Immature natural killer cell (primary cell): ENCODE measurements around the gene FGF19. TPM values are rescaled to one million over a fixed set of nuclear protein-coding genes. Genes with fewer than 3 reads are reported as not detected.

ENCODE experiments used
- DNase-seq, 3 donors: peaks; one replicate each; pipeline ENCODE4 v3.0.0; 2022; ENCODE audit warnings: mixed read lengths in 1 of 3
- H3K27ac Mint-ChIP-seq, 6 donors: one replicate each; pipeline ENCODE4 v1.8.0; 2020; ENCODE audit warnings: mixed read lengths in 6 of 6, mild to moderate bottlenecking in 5 of 6, inconsistent platforms in 4 of 6, moderate library complexity in 3 of 6
- H3K27me3 Mint-ChIP-seq, 3 donors: one replicate each; pipeline ENCODE4 v1.8.0; 2020 to 2021; ENCODE audit warnings: low read depth in 3 of 3, mild to moderate bottlenecking in 3 of 3, mixed read lengths in 3 of 3, moderate library complexity in 3 of 3, inconsistent platforms in 1 of 3
- H3K36me3 Mint-ChIP-seq, 3 donors: one replicate each; pipeline ENCODE4 v1.8.0; 2020; ENCODE audit warnings: mixed read lengths in 3 of 3, inconsistent platforms in 2 of 3, mild to moderate bottlenecking in 2 of 3
- H3K4me1 Mint-ChIP-seq, 2 donors: one replicate each; pipeline ENCODE4 v1.8.0; 2020; ENCODE audit warnings: inconsistent platforms in 2 of 2, mild to moderate bottlenecking in 2 of 2, mixed read lengths in 2 of 2, moderate library complexity in 1 of 2
- H3K4me3 Mint-ChIP-seq, 5 donors: one replicate each; pipeline ENCODE4 v1.8.0; 2020; ENCODE audit warnings: mild to moderate bottlenecking in 5 of 5, mixed read lengths in 5 of 5, inconsistent platforms in 3 of 5, moderate library complexity in 3 of 5
- H3K9me3 Mint-ChIP-seq, 6 donors: one replicate each; pipeline ENCODE4 v1.8.0; 2020; ENCODE audit warnings: mild to moderate bottlenecking in 6 of 6, mixed read lengths in 6 of 6, inconsistent platforms in 4 of 6, moderate library complexity in 3 of 6
- polyA plus RNA-seq, 3 donors: library from polyadenylated mRNA; unstranded; fragments of 300-500 nt; fragmentation: Illumina TruSeq; gene quantifications; one replicate each; pipeline ENCODE4 v1.2.3, GENCODE V29; 2021

The FGF19 gene
- polyA plus RNA-seq, 3 donors from 2014 or later = not detected

DNA sequence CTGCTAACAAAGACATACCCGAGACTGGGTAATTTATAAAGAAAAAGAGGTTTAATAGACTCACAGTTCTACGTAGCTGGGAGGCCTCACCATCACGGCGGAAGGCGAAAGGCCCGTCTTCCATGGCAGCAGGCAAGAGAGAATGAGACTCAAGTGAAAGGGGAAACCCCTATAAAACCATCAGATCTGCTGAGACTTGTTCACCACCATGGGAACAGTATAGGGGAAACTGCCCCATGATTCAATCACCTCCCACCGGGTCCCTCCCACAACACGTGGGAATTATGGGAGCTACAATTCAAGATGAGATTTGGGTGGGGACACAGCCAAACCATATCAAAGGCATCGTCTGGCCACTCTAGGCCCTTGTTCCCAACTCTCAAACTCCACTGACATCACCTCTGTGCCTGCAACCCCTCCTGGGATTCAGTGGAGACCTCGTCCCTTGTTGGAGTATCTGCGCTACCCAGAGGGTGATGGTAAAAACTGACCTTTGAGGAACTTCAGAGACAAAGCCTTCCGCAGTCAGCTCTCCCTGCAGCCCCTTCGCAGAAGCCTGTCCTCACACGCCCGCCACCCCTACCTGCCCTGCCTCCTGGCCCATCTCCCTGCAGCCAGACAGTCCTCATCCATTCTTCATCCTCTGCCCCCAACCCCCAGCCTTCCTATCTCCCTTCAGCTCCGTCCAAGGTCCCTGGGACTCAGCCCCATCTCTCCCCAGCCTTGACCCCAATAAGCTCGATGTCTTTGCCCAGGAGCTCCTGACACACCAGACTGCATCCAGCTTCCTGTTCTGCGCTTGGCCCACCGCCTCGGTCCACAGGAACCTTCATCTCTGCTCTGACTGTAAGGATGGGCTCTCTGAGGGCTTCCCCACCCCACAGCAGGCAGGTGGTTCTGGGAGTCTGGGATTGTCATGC lies 47.0 kb downstream of the FGF19 start:
- Mint-ChIP-seq H3K4me1 (no peaks in the 10 kb centered on the region), H3K27ac (no peak overlapping the region), H3K4me3 (no peak overlapping the region), H3K36me3 (peaks cover 0 to 3% (median 0%) of the 10 kb centered on the region in 3 donors), H3K9me3 (no peaks in the 10 kb centered on the region), H3K27me3 (peaks cover 0 to 3% (median 0%) of the 10 kb centered on the region in 3 donors)
- DNase-seq = no peak

DNA sequence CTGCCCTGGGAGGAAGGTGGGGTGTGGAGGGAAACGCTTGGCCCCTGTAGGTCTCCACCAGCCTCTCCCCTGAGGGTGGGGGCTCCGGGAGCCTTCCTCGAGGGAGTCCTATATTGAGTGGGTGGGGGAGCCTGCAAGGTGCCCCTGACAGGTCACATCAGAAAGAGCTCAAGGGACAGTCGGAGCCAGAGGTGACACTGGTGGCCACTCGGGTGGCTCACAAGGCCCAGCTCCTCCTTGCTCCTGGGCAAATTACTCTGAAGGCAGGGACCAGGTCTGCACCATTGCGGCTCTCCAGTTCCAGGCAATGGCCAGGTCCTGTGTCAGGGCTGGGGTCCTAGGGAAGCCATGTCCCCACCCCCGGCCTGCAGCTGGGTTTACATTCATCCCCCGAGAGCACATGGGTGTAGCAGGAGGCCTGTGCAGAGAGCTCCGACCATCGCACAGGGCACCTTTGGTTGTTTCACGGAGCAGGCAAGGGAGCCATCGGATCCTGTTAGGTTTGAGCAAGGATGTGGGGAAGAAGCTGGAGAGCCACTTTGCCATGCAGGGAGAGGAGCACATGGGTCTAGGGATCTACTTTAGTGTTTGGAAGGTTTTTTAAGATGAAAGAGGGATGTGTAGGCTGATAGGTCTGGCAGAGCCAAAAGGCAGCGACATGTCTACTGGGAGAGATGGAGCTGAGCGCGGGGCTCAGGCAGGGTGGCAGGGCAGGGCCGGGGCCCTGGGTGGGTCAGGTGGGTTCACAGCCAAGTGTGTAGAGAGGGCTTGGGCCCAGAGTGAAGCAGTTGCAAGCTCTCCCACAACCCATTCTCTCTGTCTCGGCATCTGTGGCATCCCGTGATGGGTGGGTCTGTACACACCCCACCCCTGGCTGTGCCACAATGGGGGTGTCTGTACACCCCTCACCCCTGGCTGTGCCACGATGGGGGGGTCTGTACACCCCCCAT lies 48.1 kb downstream of the FGF19 start:
- no peak for DNase-seq

DNA sequence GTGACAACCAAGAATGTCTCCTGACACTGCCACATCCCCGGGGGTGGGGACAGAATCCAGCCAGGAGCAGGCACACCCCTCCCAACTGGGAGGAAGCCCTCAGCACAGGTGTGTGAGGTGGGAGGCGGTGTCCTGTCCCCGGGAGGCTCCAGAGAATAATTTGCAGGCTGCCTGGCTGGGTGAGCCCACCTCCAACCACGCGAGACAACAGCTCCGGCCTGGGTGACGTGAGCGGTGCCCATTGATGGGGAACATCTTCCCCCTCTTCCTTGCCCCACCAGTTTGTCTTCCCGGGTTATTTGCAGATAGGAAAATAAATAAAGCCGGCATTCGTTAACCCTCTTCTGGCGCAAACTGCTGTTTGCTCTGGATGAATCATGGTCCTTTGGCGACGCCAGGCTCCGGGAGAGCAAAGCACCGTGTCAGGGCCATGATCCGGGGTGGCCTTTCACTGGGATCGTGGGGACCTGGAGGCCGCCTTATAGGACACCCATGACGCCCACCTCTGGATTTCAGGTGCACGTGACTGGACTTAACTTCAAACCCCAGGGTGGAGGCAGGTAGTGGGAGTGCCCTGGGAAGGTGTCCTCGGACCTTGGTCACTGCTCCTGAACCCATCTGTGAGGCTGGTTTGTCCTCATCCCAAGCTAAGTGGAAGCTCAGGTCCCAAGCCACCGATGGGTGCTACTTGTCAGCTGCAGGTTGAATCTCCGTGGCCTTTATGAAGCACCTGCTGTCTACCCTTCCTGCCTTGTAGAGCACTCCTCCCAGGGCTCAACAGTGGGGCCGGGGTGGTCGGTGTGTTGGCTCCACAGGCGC lies 49.0 kb downstream of the FGF19 start:
- no peaks in the 10 kb centered on the region for H3K9me3 Mint-ChIP-seq
- no peak overlapping the region for H3K27ac Mint-ChIP-seq

More for the DNA sequence above, 48.1 kb downstream of the FGF19 start:
- Mint-ChIP-seq H3K4me1 (no peaks in the 10 kb centered on the region), H3K27ac (no peak overlapping the region), H3K36me3 (peaks cover 0 to 3% (median 0%) of the 10 kb centered on the region in 3 donors), H3K4me3 (no peak overlapping the region), H3K9me3 (no peaks in the 10 kb centered on the region), H3K27me3 (peaks cover 0 to 3% (median 0%) of the 10 kb centered on the region in 3 donors)

DNA sequence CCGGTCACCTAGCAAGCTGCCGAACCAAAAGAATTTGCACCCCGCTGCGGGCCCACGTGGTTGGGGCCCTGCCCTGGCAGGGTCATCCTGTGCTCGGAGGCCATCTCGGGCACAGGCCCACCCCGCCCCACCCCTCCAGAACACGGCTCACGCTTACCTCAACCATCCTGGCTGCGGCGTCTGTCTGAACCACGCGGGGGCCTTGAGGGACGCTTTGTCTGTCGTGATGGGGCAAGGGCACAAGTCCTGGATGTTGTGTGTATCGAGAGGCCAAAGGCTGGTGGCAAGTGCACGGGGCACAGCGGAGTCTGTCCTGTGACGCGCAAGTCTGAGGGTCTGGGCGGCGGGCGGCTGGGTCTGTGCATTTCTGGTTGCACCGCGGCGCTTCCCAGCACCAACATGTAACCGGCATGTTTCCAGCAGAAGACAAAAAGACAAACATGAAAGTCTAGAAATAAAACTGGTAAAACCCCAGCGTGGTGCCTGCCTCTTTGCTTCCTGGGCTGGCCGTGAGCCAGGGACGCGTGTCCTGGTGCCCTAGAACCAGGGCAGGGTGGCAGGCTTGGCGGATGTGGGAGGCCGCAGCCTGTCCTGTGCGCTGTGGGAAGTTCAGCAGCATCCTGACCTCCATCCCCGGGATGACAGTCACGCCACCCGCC lies 49.7 kb downstream of the FGF19 start:
- Mint-ChIP-seq H3K27ac (no peak overlapping the region), H3K4me3 (no peak overlapping the region), H3K4me1 (no peaks in the 10 kb centered on the region), H3K9me3 (no peaks in the 10 kb centered on the region), H3K36me3 (peaks cover 0 to 3% (median 0%) of the 10 kb centered on the region in 3 donors), H3K27me3 (peaks cover 0 to 3% (median 0%) of the 10 kb centered on the region in 3 donors)
- DNase-seq = no peak

More for the DNA sequence above, 49.0 kb downstream of the FGF19 start:
- Mint-ChIP-seq H3K4me3 (no peak overlapping the region), H3K36me3 (peaks cover 0 to 3% (median 0%) of the 10 kb centered on the region in 3 donors), H3K4me1 (no peaks in the 10 kb centered on the region), H3K27me3 (peaks cover 0 to 3% (median 0%) of the 10 kb centered on the region in 3 donors)
- DNase-seq = no peak

DNA sequence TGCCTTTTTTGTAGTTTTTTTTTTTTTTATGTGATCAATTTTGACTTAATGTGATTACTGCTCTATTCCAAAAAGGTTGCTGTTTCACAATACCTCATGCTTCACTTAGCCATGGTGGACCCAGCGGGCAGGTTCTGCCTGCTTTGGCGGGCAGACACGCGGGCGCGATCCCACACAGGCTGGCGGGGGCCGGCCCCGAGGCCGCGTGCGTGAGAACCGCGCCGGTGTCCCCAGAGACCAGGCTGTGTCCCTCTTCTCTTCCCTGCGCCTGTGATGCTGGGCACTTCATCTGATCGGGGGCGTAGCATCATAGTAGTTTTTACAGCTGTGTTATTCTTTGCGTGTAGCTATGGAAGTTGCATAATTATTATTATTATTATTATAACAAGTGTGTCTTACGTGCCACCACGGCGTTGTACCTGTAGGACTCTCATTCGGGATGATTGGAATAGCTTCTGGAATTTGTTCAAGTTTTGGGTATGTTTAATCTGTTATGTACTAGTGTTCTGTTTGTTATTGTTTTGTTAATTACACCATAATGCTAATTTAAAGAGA lies 50.3 kb downstream of the FGF19 start:
- Mint-ChIP-seq H3K9me3 (no peaks in the 10 kb centered on the region), H3K27ac (no peak overlapping the region), H3K4me3 (no peak overlapping the region), H3K4me1 (no peaks in the 10 kb centered on the region), H3K36me3 (peaks cover 0 to 3% (median 0%) of the 10 kb centered on the region in 3 donors), H3K27me3 (peaks cover 0 to 3% (median 0%) of the 10 kb centered on the region in 3 donors)
- DNase-seq = no peak

DNA sequence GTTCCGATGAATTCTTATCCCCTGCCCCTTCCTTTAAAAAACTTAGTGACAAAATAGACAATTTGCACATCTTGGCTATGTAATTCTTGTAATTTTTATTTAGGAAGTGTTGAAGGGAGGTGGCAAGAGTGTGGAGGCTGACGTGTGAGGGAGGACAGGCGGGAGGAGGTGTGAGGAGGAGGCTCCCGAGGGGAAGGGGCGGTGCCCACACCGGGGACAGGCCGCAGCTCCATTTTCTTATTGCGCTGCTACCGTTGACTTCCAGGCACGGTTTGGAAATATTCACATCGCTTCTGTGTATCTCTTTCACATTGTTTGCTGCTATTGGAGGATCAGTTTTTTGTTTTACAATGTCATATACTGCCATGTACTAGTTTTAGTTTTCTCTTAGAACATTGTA lies 50.8 kb downstream of the FGF19 start:
- no peak overlapping the region for H3K4me3 Mint-ChIP-seq
- no peaks in the 10 kb centered on the region for H3K4me1 Mint-ChIP-seq
- no peak for DNase-seq

DNA sequence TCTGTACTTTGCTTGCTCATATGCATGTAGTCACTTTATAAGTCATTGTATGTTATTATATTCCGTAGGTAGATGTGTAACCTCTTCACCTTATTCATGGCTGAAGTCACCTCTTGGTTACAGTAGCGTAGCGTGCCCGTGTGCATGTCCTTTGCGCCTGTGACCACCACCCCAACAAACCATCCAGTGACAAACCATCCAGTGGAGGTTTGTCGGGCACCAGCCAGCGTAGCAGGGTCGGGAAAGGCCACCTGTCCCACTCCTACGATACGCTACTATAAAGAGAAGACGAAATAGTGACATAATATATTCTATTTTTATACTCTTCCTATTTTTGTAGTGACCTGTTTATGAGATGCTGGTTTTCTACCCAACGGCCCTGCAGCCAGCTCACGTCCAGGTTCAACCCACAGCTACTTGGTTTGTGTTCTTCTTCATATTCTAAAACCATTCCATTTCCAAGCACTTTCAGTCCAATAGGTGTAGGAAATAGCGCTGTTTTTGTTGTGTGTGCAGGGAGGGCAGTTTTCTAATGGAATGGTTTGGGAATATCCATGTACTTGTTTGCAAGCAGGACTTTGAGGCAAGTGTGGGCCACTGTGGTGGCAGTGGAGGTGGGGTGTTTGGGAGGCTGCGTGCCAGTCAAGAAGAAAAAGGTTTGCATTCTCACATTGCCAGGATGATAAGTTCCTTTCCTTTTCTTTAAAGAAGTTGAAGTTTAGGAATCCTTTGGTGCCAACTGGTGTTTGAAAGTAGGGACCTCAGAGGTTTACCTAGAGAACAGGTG lies 51.8 kb downstream of the FGF19 start:
- H3K36me3 Mint-ChIP-seq = peaks cover 0 to 3% (median 0%) of the 10 kb centered on the region in 3 donors
- H3K4me3 Mint-ChIP-seq = no peak overlapping the region
- H3K27me3 Mint-ChIP-seq = peaks cover 0 to 3% (median 2%) of the 10 kb centered on the region in 3 donors
- H3K27ac Mint-ChIP-seq = no peak overlapping the region
- H3K4me1 Mint-ChIP-seq = no peaks in the 10 kb centered on the region
- no peaks in the 10 kb centered on the region for H3K9me3 Mint-ChIP-seq
- no peak for DNase-seq

More for the DNA sequence above, 50.8 kb downstream of the FGF19 start:
- peaks cover 0 to 3% (median 0%) of the 10 kb centered on the region in 3 donors for H3K27me3 Mint-ChIP-seq
- H3K27ac Mint-ChIP-seq = no peak overlapping the region
- peaks cover 0 to 3% (median 0%) of the 10 kb centered on the region in 3 donors for H3K36me3 Mint-ChIP-seq
- no peaks in the 10 kb centered on the region for H3K9me3 Mint-ChIP-seq

DNA sequence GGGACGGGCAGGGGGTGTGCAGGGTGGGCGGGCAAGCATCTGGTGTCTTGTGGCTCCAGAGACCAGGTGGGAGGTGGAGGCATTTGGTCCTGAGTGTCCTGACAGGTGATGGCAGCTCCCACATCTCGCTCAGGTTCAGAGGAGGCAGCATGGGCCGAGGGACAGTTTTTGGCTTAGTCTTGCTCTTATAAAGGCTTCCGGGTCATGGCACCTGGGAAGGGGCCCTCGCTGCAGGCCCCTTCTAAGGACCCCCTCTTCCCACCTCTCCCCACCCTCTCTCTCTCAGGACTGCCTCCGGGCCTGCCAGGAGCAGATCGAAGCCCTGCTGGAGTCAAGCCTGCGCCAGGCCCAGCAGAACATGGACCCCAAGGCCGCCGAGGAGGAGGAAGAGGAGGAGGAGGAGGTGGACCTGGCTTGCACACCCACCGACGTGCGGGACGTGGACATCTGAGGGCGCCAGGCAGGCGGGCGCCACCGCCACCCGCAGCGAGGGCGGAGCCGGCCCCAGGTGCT lies 52.9 kb downstream of the FGF19 start:
- Mint-ChIP-seq H3K36me3 (peaks cover 0 to 3% (median 0%) of the 10 kb centered on the region in 3 donors), H3K4me1 (no peaks in the 10 kb centered on the region), H3K27ac (no peak overlapping the region), H3K27me3 (peaks cover 0 to 3% (median 3%) of the 10 kb centered on the region in 3 donors), H3K9me3 (no peaks in the 10 kb centered on the region), H3K4me3 (no peak overlapping the region)
- no peak for DNase-seq

DNA sequence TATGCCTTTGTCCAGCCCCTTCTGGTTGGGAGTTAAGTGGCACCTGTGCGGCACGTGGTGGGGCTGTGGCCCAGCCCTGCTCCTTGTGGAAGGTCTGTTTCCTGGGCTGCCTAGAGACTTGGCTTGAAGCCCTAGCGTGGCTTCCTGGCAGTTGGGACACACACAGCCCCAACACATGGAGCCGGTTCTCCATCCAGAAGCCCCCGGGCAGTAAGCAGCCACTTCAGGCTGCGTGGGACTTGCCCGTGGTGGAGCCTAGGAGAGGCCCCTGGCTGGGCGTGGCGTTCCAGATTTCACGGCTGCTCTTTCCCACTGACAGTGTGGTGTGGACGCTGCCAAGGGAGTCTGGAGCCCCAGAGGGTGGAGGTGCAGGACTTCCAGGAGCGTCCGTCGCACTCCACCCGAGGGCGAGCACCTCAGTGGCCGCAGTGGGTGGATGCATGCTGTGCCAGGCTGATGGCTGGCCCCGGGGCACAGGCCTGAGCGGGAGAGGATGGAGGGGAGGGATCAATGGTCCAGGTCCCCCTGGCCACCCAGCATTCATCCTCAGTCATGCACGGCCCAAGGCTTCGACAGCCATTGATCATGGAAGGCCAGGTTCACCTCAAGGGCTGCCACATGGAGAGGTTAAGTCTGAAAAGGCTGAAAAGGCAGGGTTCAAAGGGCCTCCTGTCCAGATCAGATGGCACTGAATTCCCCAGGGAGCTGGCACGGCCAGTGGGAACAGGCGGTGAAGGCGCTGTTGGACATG lies 53.6 kb downstream of the FGF19 start:
- Mint-ChIP-seq H3K36me3 (peaks cover 0 to 3% (median 0%) of the 10 kb centered on the region in 3 donors), H3K4me1 (no peaks in the 10 kb centered on the region), H3K27ac (no peak overlapping the region), H3K9me3 (no peaks in the 10 kb centered on the region), H3K4me3 (no peak overlapping the region), H3K27me3 (peaks cover 0 to 5% (median 0%) of the 10 kb centered on the region in 3 donors)
- no peak for DNase-seq

DNA sequence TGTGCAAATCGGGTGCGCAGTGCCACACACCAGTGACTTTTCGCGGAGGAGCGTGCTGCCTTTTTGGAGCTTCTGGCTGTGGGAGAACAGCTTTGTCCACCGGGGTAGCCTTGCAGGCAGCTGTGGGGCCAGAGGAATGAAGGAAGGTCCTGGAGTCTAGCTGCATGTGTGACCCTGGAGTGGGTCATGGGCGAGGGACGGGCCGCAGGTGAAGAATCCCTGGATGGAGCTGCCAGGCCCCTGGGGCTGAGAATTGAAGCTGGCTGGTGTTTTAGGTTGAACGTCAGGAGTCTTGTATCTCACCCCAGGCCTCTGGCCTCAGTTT lies 54.3 kb downstream of the FGF19 start:
- Mint-ChIP-seq H3K27me3 (peaks cover 0 to 5% (median 0%) of the 10 kb centered on the region in 3 donors), H3K27ac (no peak overlapping the region), H3K36me3 (peaks cover 0 to 3% (median 0%) of the 10 kb centered on the region in 3 donors), H3K4me1 (no peaks in the 10 kb centered on the region), H3K9me3 (no peaks in the 10 kb centered on the region), H3K4me3 (no peak overlapping the region)
- no peak for DNase-seq
